ENCODE results near the gene MTOR.
A peak's percentile ranks its signal among the peaks of the same experiment; 100 is the strongest.

Gene MTOR

DNA sequence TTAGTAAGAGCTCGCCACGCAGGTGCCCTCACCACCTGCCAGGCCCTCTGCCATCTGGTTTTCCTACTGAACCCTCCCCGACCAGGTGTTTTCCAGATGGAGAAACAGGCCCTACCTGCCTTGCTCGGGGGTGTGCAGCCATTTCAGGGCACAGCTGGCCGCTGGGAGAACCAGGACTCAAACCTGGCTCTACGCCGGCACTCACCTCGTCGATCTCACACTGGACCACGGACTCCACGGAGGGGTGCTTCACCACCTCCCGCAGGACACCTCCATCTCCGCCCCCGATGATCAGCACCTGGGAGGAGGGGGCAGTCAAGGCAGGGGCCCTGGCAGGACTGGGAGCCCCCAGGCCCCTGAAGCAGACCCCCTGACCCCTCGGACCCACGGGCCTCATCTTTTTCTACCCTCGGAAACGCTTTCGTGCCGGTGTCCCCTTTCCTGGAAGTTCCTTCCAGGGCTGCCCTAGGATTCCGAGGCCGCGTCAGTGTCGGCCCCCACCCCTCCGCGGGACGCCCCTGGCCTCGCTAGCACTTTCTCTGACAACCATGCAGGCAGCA, 203.7 kb downstream of the MTOR start:
- H3K9me3 ChIP-seq (ENCODE audit: low read length) = no peaks in the 10 kb centered on the region
- peak overlapping the region; percentile 96 for H3K4me3 ChIP-seq (ENCODE audit: low read length)
- H3K36me3 ChIP-seq (ENCODE audit: insufficient read depth, low read length) = peaks cover 32% of the 10 kb centered on the region
- H3K4me1 ChIP-seq (ENCODE audit: insufficient read depth, low read length) = peaks cover 14% of the 10 kb centered on the region
- H3K27me3 ChIP-seq (ENCODE audit: insufficient read depth, low read length) = no peaks in the 10 kb centered on the region
- H2AFZ ChIP-seq (ENCODE audit: low read depth, low read length) = no peak overlapping the region

DNA sequence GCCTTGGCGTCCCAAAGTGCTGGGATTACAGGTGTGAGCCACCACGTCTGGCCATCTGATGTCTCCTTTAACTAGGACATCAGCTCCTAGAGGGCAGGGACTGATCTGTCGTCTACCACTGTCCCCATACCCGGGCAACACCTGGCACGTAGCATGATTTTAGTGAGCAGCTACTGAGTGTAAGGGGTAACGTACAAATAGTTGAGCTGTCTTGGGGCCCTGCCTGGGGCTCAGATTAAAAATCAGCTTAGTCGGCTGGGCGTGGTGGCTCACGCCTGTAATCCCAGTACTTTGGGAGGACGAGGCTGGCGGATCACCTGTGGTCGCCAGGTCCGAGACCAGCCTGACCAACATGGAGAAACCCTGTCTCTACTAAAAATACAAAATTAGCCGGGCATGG, 204.3 kb downstream of the MTOR start:
- Histone ChIP-seq H3K4me1 (ENCODE audit: insufficient read depth, low read length) (peaks cover 14% of the 10 kb centered on the region), H3K9me3 (ENCODE audit: low read length) (no peaks in the 10 kb centered on the region), H3K4me3 (ENCODE audit: low read length) (no peak overlapping the region), H2AFZ (ENCODE audit: low read depth, low read length) (no peak overlapping the region), H3K36me3 (ENCODE audit: insufficient read depth, low read length) (peaks cover 27% of the 10 kb centered on the region), H3K27me3 (ENCODE audit: insufficient read depth, low read length) (no peaks in the 10 kb centered on the region)

DNA sequence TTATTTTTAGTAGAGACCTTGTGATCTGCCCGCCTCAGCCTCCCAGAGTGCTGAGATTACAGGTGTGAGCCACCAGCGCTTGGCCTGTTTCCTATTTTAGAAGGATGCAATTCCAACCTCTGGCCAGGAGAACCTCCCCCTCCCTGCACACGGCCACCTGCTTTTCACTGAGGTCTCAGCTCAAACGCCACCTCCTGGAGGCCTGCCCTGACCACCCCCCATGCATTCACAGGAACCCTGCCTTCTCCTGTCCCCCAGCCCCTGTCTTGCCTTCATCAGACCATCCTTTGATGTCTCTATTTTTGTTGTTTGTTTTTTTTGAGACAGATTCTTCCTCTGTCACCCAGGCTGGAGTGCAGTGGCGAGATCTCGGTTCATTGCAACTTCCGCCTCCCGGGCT, 204.9 kb downstream of the MTOR start:
- no peak overlapping the region for H2AFZ ChIP-seq (ENCODE audit: low read depth, low read length)
- H3K27me3 ChIP-seq (ENCODE audit: insufficient read depth, low read length) = no peaks in the 10 kb centered on the region
- peaks cover 25% of the 10 kb centered on the region for H3K36me3 ChIP-seq (ENCODE audit: insufficient read depth, low read length)

More for the DNA sequence above, 204.9 kb downstream of the MTOR start:
- peaks cover 14% of the 10 kb centered on the region for H3K4me1 ChIP-seq (ENCODE audit: insufficient read depth, low read length)
- H3K4me3 ChIP-seq (ENCODE audit: low read length) = no peak overlapping the region
- H3K9me3 ChIP-seq (ENCODE audit: low read length) = no peaks in the 10 kb centered on the region

Measured in neuron (in vitro differentiated cells).